Stimulated activated CD4-positive, alpha-beta T cell treated with anti-CD3 and anti-CD28 coated beads, Interleukin-12 subunit alpha, Interleukin-12 subunit beta, amount 100 ng/mL, for 48 hours (primary cell): ENCODE results near the gene SYDE2.
"Not testable (repeated sequence)": the region's sequence is repeated elsewhere in the genome, so short reads cannot be mapped to it uniquely, and the experiment has no call there.

ENCODE experiments used
- DNase-seq, 3 donors: peaks; one replicate each; pipeline ENCODE4 v3.0.0-alpha.2; 2020; ENCODE audit warnings: low read depth in 2 of 3, low spot score in 1 of 3

SYDE2 gene

DNA sequence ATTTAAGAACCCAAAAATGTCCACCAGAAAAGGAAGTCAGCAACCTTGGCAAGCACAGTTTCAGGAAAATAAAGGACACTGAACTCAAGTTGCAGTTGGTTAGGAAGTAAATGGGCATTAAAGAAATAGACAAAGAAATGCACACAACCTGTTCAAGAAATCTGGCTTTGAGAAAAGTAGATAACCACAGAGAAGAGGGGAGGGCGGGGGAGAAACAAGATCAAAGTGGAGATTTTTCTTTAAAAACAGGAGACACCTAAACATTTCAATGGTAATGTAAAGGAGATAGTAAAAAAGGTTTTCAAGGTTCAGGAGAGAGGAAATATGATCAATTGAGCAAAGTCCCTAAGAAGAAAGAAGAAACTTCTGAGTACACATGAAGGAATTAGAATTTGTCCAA is 29.1 kb downstream of the SYDE2 start:
- no peak for DNase-seq

DNA sequence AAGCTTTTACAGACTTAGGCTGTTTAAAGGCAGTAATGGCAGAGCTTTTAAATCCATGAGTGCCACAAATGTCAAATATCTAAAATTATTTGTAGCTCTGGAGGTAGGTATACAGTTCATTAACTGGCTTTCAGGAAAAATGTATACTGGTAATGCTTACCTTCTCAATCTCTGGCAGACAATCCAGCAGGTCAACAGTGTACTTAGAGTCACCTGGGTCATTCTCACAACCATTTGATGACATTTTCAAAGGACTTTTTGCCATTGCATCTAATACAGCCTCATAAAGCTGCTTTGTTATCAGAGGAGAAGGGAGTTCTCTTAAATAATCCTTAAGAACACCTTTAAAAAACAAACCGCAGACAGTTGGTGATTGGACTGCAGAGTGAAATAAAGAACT is 31.9 kb downstream of the SYDE2 start:
- DNase-seq: no peak

DNA sequence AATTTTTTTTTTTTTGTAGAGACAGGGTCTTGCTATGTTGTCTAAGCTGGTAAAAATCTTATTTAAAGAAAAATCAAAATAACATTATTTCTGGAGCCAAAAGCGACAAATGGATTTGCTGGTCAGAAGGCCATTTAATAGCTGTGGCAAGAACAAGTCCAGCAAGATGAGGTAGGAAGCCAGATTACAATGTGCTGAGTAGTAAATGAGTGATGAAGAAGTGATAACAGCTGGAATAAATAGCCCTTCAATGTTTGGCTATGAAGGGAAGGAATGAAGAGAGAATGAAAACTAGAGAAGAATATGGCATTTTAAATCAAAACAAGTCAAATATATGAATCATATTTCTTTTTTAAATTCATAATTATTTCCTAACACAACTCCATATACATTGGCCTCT is 34.5 kb downstream of the SYDE2 start:
- DNase-seq: no peak

DNA sequence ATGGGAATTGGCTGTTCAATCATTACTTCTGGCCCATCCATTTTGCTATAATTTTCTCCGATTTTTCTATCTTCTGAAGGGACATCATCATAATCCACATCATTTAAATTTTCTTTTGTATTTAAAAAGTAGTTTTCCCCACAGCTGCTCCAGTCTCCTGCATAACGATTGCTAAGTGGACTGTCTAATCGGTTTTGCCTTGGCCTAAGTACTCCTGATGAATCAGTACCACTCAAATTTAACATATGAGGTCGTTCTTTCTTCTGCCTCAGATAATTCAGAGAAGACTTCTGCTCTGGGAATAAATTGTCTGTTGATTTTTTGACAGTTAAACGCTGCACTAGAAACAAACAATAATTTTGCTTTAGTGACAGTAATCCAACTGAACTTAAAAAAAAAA is 41.9 kb downstream of the SYDE2 start:
- DNase-seq: no peak

GRCh38 chr1:85157436-85157835 is 43.4 kb downstream of the SYDE2 start:
- DNase-seq: no peak

GRCh38 chr1:85153149-85153891 is 47.5 kb downstream of the SYDE2 start:
- DNase-seq: no peak

DNA sequence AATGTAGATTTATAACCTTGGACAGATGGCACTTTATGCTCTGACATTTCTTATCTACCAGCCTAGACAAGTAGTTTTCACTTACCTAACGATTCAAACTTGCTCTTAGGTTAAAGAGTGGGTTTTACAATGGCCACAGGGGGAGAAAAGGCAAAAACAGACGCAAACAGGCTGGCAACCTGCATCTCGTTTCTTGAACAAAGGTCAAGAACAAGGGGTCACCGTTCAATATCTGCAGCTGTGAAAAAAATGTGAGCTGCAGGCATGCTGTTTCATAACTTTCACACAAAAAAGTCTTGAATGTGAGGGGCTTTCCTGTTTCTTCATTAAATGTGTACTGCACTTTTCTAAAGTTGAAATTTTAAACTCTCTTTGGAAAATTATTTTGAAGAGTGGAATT is 49.4 kb downstream of the SYDE2 start:
- no peak for DNase-seq

- no peak for DNase-seq
Measured at GRCh38 chr1:85149805-85150204, 51.0 kb downstream of the SYDE2 start.

DNA sequence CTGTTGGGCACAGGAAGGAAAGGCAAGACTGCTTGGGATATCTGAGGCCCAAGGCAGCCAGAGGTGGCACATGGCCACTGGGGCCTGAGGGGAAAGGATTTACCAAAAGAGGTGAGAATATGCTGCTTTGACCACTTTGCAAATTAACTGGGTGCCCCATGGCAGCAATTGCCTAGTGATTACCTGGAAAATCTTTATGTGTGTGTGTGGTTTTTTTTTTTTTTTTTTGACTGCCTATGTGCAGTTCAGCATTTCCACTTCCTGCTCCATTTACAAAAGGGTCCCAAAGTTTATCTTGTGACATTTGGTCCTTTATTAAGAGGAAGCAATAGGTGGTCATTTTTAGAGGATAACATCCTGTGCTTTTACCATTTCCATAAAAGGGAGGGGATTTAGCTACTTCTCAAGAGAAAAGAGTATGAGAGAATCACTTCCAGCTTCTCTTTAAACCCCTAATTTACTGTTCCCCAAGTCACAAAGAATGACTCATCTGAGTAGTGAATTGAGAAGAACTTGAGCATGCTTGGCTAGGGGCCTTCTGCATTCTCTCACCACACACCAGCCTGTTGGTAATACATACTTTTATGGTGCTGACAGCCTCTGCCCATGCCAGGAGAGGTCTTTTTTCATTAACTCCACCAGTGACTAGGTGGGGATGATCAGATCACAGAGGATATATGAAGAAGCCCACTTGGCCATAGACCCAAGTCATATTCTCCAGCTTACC is 52.1 kb downstream of the SYDE2 start:
- DNase-seq: peak in 1 of 3 donors; percentile 8

- no peak for DNase-seq
Measured at GRCh38 chr1:85146972-85147359, 53.9 kb downstream of the SYDE2 start.

DNA sequence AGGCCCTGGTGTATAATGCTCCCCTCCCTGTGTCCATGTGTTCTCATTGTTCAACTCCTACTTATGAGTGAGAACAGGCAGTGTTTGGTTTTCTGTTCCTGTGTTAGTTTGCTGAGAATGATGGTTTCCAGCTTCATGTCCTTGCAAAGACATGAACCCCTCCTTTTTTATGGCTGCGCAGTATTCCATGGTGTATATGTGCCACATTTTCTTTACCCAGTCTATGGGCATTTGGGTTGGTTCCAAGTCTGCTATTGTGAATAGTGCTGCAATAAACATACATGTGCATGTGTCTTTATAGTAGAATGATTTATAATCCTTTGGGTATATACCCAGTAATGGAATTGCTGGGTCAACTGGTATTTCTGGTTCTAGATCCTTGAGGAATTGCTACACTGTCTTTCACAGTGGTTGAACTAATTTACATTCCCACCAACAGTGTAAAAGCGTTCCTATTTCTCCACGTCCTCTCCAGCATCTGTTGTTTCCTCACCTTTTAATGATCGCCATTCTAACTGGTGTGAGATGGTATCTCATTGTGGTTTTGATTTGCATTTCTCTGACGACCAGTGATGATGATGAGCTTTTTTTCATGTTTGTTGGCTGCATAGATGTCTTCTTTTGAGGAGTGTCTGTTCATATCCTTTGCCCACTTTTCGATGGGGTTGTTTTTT is 54.4 kb downstream of the SYDE2 start:
- not testable (repeated sequence) for DNase-seq

- no peak for DNase-seq
Measured at GRCh38 chr1:85144351-85144750, 56.5 kb downstream of the SYDE2 start.

DNA sequence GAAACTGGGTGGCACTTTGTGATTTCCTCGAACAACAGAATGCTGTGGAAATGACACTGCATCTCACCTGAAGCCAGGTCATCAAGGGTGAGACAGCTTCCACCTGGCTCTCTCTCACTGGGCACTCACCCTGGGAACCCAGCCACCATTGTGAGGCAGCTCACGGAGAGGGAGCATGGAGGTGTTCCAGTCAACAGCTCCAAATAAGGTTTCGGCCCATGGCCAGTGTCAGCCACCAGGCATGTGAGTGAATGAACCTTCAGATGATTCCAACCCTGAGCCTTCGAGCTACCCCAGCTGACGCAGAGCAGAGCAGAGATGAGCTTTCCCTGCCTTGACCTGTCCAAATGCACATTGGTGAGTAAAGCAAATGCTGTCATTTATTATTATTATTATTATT is 58.1 kb downstream of the SYDE2 start:
- DNase-seq: no peak

- DNase-seq: not testable (repeated sequence)
Measured at GRCh38 chr1:85138439-85138838, 62.4 kb downstream of the SYDE2 start.

DNA sequence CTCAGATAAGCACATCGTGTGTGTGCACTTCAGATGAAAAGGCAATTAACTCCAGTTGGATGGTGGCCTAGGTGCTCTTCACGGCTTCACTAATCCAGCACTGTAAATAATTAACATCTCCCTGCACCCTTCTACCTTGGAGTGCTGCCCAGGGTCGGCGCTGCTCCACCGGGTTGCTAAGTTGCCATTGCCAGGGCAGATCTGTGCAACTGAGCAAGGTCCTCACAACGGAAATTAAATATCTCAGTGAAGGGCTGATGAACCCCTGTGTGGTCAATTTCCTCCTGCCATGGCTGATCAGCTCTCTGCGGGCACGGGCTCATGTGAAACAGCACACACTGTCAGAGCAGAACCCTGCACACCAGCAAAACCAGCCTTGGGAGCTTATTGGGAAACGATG is 63.2 kb downstream of the SYDE2 start:
- DNase-seq: no peak

GRCh38 chr1:85135392-85135798 is 65.4 kb downstream of the SYDE2 start:
- DNase-seq: no peak

DNA sequence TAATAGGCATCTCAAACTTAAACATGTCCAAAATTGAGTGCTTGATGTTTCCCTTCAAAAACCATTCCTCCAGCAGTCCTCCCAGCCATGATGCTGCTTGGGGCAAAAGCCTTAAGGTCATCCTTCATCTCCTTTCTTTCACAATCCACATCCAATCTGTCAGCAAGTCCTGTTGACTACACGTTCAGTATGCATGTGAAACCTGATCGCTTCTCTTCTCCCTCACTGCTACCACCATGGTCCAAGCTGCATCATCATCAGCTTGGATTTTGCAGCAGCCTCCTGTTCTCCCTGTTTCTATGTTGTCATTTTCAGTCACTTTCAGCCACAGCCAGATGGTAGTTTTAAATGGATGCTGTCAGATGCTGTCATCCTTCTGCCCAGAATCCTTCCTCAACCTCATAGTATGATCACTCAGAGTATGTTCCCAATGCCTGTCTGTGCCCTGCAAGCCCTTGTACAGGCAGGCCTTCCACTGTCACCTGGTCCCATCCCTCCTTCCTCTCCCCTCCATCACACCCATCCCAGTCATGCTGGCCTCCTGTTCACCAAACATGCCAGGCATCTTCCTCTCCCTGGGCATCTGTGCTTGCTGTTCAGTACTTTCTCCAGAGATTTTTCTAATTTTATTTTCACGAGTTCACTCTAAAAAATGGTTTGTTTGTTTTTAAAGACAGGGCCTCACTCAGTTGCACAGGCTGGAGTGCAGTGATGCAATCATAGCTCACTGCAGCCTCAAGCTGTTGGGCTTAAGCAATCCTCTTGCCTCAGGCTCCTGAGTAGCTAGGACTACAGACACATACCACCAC is 66.0 kb downstream of the SYDE2 start:
- no peak for DNase-seq

GRCh38 chr1:85133565-85134159 is 67.2 kb downstream of the SYDE2 start:
- no peak for DNase-seq

DNA sequence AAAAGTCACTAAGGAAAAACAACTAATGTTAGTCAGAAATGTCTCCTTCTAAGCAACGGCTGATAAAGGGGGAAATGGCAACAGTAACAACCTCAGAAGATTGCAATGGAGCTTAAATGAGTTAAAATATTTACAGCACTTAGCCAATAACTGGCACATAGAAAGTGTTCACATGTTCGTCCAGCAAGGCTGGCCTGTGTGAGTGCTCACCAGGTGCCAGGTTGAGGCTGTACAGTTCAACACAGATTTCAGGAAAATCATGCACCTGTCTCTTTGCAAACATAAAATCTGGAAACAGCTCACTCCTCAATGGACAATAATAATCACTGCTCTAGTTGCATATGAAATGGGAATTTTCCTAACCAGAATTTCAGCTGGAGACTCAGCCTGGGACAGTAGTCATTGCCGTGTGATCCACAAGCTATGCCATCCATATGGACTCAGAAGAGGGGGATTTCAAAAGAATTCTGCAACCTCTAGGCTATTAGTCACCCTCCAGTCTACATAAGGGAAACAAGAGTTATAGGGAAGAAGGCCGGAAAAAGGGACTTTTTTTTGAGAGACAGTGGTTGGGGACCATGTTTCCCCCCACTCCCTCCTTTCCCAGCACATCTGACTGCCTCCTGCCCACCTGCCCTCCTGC is 68.6 kb downstream of the SYDE2 start:
- DNase-seq: no peak

- no peak for DNase-seq
Measured at GRCh38 chr1:85128316-85128715, 72.5 kb downstream of the SYDE2 start.

- no peak for DNase-seq
Measured at GRCh38 chr1:85125891-85126290, 74.9 kb downstream of the SYDE2 start.
